HCT116 (cell line): ENCODE data around the gene GNG7. TPM values are rescaled to one million over a fixed set of nuclear protein-coding genes. Genes with fewer than 3 reads are reported as not detected.

Source experiments
- ATAC-seq: fragments of 200-7000 bp; cut with Tn5 transposase; 2 replicates; pipeline ENCODE4 v1.9.1; 2020; ENCODE audit warnings: mild to moderate bottlenecking, moderate library complexity
- BruUV-seq: library from RNA; stranded (reverse); fragments of 400-500 nt; replicated peaks from 2 replicates; lab custom pipeline; 2021; lab: Mats Ljungman, UMichigan
- CTCF ChIA-PET: fragments of 300-600 bp; sonication (Branson Sonifier 250); formaldehyde crosslinking; loops from one replicate; lab custom pipeline; 2021; ENCODE audit warnings: antibody characterized with exemption; lab: Charles Lee
- POLR2A ChIA-PET: fragments of 300-600, 350-600 bp; sonication (Branson Sonifier 250); formaldehyde crosslinking; loops from one replicate; lab custom pipeline; 2021; ENCODE audit warnings: antibody characterized with exemption; lab: Charles Lee
- RAD21 ChIA-PET, 2 experiments: fragments of 300-600 bp; sonication (Branson Sonifier 250); formaldehyde crosslinking; loops; one replicate each; lab custom pipeline; 2023; ENCODE audit warnings: low total read pairs in 2 of 2; ENCODE audit not compliant: uncharacterized antibody in 2 of 2, unreplicated experiment in 2 of 2, low non-redundant PET in 1 of 2; lab: Charles Lee
- DNase-seq: peaks from one replicate; pipeline ENCODE4 v3.0.0-alpha.2; 2010; ENCODE audit warnings: low read depth, low spot score
- H2AFZ ChIP-seq: fragments of 200-600 bp; shearing (Covaris generic), sonication (generic); 2 replicates; pipeline ENCODE4 v1.6.1; 2017; ENCODE audit warnings: low read depth, mixed run types, mixed read lengths, antibody characterized with exemption, low read length; ENCODE audit not compliant: poor library complexity, severe bottlenecking
- H3K27ac ChIP-seq: 2 replicates; pipeline ENCODE4 v1.5.1; 2012; ENCODE audit warnings: low read depth, low read length
- H3K27me3 ChIP-seq: fragments of 200-600 bp; sonication (generic); 2 replicates; pipeline ENCODE4 v1.6.1; 2016; ENCODE audit warnings: mixed run types, low read length, mixed read lengths; ENCODE audit not compliant: insufficient read depth
- H3K36me3 ChIP-seq, 2 experiments: fragments of 200-500 bp in 1 of 2; fragments of 200-600 bp in 1 of 2; sonication (Bioruptor generic) in 1 of 2; sonication (generic) in 1 of 2; 2 replicates each; pipeline versions ENCODE4 v1.5.1 to v1.6.1; 2014 to 2016; ENCODE audit warnings: low read length in 2 of 2, inconsistent platforms in 1 of 2, mixed read lengths in 1 of 2, mixed run types in 1 of 2; ENCODE audit not compliant: insufficient read depth in 2 of 2, control insufficient read depth in 1 of 2
- H3K4me1 ChIP-seq, 2 experiments: fragments of 200-600 bp in 1 of 2; sonication (generic) in 1 of 2; 2 replicates each; pipeline versions ENCODE4 v1.5.1 to v1.6.1; 2012 to 2017; ENCODE audit warnings: low read length in 2 of 2, inconsistent platforms in 1 of 2, mild to moderate bottlenecking in 1 of 2, mixed read lengths in 1 of 2, mixed run types in 1 of 2, moderate library complexity in 1 of 2; ENCODE audit not compliant: insufficient read depth in 2 of 2, control insufficient read depth in 1 of 2
- H3K4me2 ChIP-seq: fragments of 200-600 bp; sonication (generic); 2 replicates; pipeline ENCODE4 v1.6.1; 2017; ENCODE audit warnings: mixed run types, low read length, mixed read lengths
- H3K4me3 ChIP-seq, 2 experiments: fragments of 200-600 bp in 1 of 2; sonication (generic) in 1 of 2; replicated peaks in 1 of 2; 2 replicates each; pipeline ENCODE4 v1.5.1; 2011 to 2016; ENCODE audit warnings: low read length in 2 of 2, control low read depth in 1 of 2, low read depth in 1 of 2, mild to moderate bottlenecking in 1 of 2, mixed read lengths in 1 of 2, mixed run types in 1 of 2
- H3K79me2 ChIP-seq: fragments of 200-600 bp; sonication (generic); 2 replicates; pipeline ENCODE4 v1.6.1; 2017; ENCODE audit warnings: mild to moderate bottlenecking, mixed run types, low read length, moderate library complexity, mixed read lengths; ENCODE audit not compliant: insufficient read depth
- H3K9ac ChIP-seq: fragments of 200-600 bp; sonication (generic); 2 replicates; pipeline ENCODE4 v1.6.1; 2016; ENCODE audit warnings: low read length, mixed read lengths
- H3K9me2 ChIP-seq: fragments of 200-600 bp; sonication (generic), shearing (Covaris generic); 2 replicates; pipeline ENCODE4 v1.6.1; 2017; ENCODE audit warnings: mixed run types, mild to moderate bottlenecking, moderate library complexity; ENCODE audit not compliant: insufficient read depth
- H3K9me3 ChIP-seq, 2 experiments: fragments of 200-500 bp in 1 of 2; fragments of 200-600 bp in 1 of 2; sonication (Bioruptor generic) in 1 of 2; sonication (generic) in 1 of 2; 2 replicates each; pipeline ENCODE4 v1.6.1; 2014 to 2017; ENCODE audit warnings: low read length in 2 of 2, mixed read lengths in 2 of 2, inconsistent platforms in 1 of 2, low read depth in 1 of 2, mild to moderate bottlenecking in 1 of 2, mixed run types in 1 of 2, moderate library complexity in 1 of 2; ENCODE audit not compliant: control insufficient read depth in 1 of 2, insufficient read depth in 1 of 2
- H4K20me1 ChIP-seq: fragments of 200-600 bp; sonication (generic), shearing (Covaris generic); 2 replicates; pipeline ENCODE4 v1.6.1; 2017; ENCODE audit warnings: mixed run types, mild to moderate bottlenecking, moderate library complexity; ENCODE audit not compliant: insufficient read depth
- ZBTB33 ChIP-seq: IDR thresholded peaks from 2 replicates; pipeline ENCODE4 v1.6.1; 2011; ENCODE audit warnings: mild to moderate bottlenecking, low read length, moderate library complexity; ENCODE audit not compliant: insufficient replicate concordance; ENCODE audit errors: extremely low read depth
- ZFX ChIP-seq: fragments of 450-650 bp; IDR thresholded peaks from 2 replicates; pipeline ENCODE4 v1.6.1; 2017
- intact Hi-C: fragments of 100-400 bp; cut with micrococcal nuclease; formaldehyde crosslinking; loops from 2 replicates; pipeline ENCODE4 v1.10.0; 2022
- total RNA-seq: library from RNA; stranded (reverse); gene quantifications from one replicate; pipeline ENCODE4 v1.2.1, GENCODE V29; 2021; ENCODE audit not compliant: unreplicated experiment
- TF ChIP-seq, protein P1 (sequence below): IDR thresholded peaks from 2 replicates; pipeline ENCODE4 v1.6.1; 2012
- TF ChIP-seq, protein P2 (sequence below): IDR thresholded peaks from 2 replicates; pipeline ENCODE4 v1.6.1; 2012

GNG7 gene
- total RNA-seq, 1 experiment from 2014 or later: 11.3 TPM

DNA sequence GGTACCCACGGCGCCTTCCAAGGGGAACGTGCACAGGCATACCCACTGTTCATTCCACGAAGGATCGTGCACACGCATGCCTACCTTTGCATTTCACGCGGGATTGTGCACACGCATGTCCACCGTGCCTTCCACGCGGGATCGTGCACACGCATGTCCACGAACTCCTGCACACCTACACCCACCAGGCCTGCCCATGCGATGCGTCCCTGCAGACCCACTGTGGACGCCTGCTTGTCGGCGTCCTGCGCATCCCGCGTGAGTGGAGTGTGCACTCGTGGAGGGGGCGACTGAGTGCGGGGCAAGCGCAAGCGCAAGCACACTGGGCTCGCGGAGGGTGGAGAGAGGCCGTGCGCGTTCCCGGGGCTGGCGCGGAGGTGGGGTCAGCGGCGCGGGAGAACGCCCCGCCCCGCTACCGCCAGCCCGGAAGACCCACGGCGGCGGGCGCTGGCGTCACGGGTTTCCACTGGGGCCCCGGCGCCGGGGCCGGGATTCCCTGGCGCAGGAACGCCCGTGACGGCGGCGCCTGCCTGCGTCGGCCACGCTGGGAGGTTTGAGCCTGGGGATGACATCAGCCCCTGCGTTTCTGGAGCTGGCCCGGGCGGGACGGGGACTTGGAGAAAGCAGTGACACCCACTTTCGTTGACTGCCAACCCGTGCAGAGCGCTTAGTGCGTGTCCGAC lies 207.9 kb downstream of the GNG7 start:
- no peak for DNase-seq
- TF ChIP-seq ZFX: no peak
- TF ChIP-seq, protein P1, sequence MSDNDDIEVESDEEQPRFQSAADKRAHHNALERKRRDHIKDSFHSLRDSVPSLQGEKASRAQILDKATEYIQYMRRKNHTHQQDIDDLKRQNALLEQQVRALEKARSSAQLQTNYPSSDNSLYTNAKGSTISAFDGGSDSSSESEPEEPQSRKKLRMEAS: no peak; the same call in 1 of the 2 replicates
- no peak for TF ChIP-seq ZBTB33
- TF ChIP-seq, protein P2, sequence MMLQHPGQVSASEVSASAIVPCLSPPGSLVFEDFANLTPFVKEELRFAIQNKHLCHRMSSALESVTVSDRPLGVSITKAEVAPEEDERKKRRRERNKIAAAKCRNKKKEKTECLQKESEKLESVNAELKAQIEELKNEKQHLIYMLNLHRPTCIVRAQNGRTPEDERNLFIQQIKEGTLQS: no peak
- peak overlapping the region; percentile 3 for H2AFZ ChIP-seq
- peak overlapping the region; percentile 71 for H3K9ac ChIP-seq
- intact Hi-C loops: no loop called here
- H4K20me1 ChIP-seq: no peaks in the 10 kb centered on the region
- peak overlapping the region; percentile 69 for H3K27ac ChIP-seq
- no peaks in the 10 kb centered on the region for H3K36me3 ChIP-seq
- peaks cover 37 to 72% of the 10 kb centered on the region in 2 experiments for H3K4me1 ChIP-seq
- ChIA-PET CTCF (interaction anchor here (1.0 to 2.6 kb wide), 3 partner anchors 9 to 116 kb away, joined by 4 to 7 read pairs (median 7); no protein-coding TSS in a partner anchor), RAD21 (no interaction called here), POLR2A (interaction anchor here (1.7 to 4.9 kb wide), 2 partner anchors 9 to 18 kb away, joined by 9 to 46 read pairs; partner anchors contain the start of gene GADD45B)
- peak; percentile 69 for ATAC-seq
- 0 out of 4 replicates have a peak, but pooled peaks cover 0 to 2% of the 10 kb centered on the region in 2 experiments for H3K9me3 ChIP-seq
- peak overlapping the region; percentile 54 to 66 for H3K4me3 ChIP-seq
- peak overlapping the region; percentile 99 for H3K4me2 ChIP-seq
- H3K9me2 ChIP-seq: no peaks in the 10 kb centered on the region
- H3K27me3 ChIP-seq: no peaks in the 10 kb centered on the region
- H3K79me2 ChIP-seq: no peaks in the 10 kb centered on the region
- BruUV-seq: no TSS peak
